GM12875 (cell line): ENCODE data around the gene GRIK3.
"Not testable (repeated sequence)": the region's sequence is repeated elsewhere in the genome, so short reads cannot be mapped to it uniquely, and the experiment has no call there.

Experiments
- H3K4me3 ChIP-seq: one replicate; pipeline ENCODE4 v1.5.1; 2011; ENCODE audit warnings: low read depth, low read length, control low read depth
- TF ChIP-seq, protein P1 (sequence below): IDR thresholded peaks from 2 replicates; pipeline ENCODE4 v1.5.1; 2011; ENCODE audit warnings: low read depth, mild to moderate bottlenecking, control low read depth, inconsistent platforms, low read length, moderate library complexity, borderline replicate concordance; ENCODE audit not compliant: insufficient read depth

Gene GRIK3

DNA sequence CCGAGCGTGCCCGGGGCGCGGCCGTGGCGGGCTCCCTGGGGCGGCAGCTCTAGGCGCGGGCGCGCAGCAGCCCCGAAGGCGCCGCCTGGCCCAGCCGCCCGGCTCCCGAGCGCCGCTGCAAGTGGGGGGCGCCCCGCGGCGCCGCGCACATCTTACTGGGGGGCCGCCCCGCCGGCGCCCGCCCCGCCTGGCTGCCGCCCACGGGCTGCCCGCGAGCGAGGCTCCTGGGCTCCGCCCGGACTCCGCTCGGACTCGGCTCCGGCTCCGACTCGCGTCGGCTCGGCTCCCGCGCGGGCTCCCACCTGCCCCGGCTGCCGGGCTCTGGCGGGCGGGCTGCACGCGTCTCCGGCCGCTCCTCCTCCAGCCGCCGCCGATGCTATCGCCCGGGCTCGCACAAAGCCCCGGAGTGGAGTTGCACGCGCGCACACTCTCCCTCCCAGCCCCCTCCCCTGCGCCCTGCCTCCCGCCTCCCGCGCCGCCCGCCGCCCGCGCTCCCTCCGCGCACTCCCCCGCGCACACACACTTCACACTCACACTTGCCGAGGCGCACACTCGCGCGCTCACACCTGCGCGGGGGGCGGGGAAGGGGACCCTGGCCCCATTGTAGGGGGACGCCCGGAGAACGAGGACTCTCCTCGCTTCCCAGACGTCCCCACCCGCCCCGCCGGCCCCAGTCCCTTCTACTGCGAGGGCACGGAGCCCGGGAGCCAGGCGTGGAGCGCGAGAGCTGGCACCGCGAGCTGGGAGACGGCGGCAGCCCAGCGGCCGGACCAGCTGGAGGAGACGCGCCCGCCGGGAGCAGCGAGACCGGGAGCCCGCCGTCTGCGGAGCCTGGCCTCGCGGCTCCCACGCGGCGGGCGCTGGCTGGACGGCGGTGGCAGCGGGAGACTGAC lies at the start of gene GRIK3:
Gene GRIK3, minus strand, starts transcription at position 395 of the 893 bp plus-strand sequence. CDS start 407 bp downstream, outside the sequence.
- H3K4me3 ChIP-seq: no peak within 1 kb of the TSS
- TF ChIP-seq, protein P1, sequence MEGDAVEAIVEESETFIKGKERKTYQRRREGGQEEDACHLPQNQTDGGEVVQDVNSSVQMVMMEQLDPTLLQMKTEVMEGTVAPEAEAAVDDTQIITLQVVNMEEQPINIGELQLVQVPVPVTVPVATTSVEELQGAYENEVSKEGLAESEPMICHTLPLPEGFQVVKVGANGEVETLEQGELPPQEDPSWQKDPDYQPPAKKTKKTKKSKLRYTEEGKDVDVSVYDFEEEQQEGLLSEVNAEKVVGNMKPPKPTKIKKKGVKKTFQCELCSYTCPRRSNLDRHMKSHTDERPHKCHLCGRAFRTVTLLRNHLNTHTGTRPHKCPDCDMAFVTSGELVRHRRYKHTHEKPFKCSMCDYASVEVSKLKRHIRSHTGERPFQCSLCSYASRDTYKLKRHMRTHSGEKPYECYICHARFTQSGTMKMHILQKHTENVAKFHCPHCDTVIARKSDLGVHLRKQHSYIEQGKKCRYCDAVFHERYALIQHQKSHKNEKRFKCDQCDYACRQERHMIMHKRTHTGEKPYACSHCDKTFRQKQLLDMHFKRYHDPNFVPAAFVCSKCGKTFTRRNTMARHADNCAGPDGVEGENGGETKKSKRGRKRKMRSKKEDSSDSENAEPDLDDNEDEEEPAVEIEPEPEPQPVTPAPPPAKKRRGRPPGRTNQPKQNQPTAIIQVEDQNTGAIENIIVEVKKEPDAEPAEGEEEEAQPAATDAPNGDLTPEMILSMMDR: no peak

DNA sequence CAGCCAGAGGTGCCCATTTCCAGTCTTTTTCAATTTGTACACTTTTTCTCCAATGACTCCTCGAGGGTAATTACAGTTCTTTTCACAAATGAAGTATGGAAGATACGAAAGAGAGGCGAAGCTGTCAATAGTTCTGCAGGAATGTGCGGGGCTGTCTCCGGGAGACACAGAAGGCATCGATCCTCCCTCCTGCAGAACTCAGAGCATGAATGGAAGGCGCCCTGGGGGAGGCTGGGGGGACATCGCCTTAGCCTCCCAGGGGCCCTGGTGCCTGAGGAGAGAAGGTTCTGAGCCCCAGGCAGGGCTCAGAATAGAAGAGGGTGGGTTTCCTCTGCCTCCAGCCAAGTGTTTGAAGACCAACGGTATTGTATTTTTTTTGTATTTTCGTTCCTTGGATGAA lies 49.7 kb upstream of the GRIK3 start:
- no peak overlapping the region for H3K4me3 ChIP-seq

DNA sequence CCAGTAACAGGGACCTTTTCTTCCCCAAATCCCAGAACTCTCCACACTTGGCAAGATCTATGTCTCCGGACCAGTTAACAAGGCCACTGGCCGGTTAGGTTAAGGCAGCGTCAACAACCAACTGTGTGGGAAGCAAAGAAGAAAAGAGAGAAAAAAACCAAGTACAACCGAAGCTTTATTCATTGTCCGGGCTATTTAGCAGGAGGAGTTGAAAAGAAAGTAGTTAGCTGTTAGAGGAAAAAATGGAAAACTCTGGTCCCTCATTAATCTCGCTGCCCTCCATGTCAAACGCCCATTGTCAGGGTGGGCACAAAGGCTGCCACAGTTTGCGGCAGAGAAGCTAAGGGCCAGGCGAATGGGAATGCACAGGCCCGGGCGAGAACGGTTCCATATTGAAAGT lies 49.3 kb upstream of the GRIK3 start:
- TF ChIP-seq, protein P1: no peak
- H3K4me3 ChIP-seq: no peak overlapping the region

More for the DNA sequence above, 49.7 kb upstream of the GRIK3 start:
- TF ChIP-seq, protein P1: no peak

DNA sequence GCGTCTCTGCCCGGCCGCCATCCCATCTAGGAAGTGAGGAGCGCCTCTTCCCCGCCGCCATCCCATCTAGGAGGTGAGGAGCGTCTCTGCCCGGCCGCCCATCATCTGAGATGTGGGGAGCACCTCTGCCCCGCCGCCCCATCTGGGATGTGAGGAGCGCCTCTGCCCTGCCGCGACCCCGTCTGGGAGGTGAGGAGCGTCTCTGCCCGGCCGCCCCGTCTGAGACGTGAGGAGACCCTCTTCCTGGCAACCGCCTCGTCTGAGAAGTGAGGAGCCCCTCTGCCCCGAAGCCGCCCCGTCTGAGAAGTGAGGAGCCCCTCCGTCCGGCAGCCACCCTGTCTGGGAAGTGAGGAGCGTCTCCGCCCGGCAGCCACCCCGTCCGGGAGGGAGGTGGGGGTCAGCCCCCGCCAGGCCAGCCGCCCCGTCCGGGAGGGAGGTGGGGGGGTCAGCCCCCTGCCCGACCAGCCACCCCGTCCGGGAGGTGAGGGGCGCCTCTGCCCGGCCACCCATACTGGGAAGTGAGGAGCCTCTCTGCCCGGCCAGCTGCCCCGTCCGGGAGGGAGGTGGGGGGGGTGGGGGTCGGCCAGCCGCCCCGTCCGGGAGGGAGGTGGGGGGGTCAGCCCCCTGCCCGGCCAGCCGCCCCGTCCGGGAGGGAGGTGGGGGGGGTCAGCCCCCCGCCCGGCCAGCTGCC lies 46.1 kb upstream of the GRIK3 start:
- not testable (repeated sequence) for H3K4me3 ChIP-seq

DNA sequence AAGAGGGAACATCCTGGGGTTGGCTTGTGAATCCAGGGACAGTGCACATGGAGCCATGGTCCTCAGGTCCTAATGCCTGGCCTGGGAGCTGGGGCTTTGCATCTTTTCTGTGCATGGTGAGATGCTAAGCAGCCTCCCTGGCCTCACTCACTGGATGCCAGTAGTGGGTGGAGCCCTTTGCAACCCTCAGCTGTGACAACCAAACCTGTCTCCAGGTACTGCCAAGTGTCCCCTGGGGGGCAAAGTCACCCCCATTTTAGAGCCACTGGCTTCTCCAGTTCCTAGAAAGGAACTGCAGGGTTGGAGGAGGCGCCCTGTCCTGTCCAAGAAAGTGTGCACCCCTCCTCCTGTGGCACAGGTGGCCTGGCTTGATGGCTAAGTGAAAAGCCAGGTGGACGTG lies 44.6 kb upstream of the GRIK3 start:
- TF ChIP-seq, protein P1: no peak
- no peak overlapping the region for H3K4me3 ChIP-seq

DNA sequence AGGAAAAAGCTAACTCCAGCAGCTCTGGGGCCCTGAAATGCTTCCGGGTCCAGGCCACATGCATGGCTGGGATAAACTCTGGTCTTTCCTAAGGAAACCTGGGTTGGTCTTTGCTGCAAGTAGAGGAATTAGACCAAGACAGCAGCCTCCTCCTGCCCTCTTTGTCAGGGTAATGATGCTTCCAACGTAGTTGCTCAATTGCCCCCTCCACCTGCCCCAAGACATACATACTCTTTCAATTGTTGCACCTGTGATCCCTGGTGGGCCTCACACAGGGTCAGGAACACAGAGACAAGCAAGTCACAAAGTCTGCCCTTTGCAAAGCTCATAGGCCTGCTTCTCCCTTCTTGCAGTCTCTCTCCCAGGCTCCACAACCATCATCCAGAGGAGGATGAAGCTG lies 41.9 kb upstream of the GRIK3 start:
- TF ChIP-seq, protein P1: no peak
- no peak overlapping the region for H3K4me3 ChIP-seq

DNA sequence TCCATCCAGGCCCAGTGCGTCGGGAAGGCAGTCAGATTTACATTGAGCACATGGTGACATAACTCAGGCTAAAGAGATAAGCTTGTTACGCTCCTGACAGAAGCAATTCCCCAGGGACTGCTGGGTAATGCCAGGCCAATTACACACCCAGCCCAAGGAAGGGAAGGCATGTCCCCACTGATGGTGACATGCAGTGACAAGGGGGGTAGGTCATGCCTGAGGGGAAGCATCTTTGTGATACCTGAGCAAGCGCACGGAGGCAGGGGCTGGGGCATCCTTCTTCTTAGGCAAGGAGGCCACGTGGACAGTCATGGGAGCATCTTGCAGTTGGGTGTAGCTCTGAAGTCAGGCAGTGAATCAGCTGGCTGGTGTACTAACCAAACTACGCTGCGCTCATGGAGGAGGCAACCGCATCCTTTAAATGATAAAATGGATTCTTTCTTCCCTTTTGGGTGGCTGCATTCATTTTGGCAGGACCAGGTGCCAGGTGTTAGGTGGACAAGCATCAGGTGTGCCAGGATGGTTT lies 39.6 kb upstream of the GRIK3 start:
- H3K4me3 ChIP-seq: no peak overlapping the region
- TF ChIP-seq, protein P1: no peak
